ENCODE results near the gene ARID1B.

The ARID1B gene

DNA sequence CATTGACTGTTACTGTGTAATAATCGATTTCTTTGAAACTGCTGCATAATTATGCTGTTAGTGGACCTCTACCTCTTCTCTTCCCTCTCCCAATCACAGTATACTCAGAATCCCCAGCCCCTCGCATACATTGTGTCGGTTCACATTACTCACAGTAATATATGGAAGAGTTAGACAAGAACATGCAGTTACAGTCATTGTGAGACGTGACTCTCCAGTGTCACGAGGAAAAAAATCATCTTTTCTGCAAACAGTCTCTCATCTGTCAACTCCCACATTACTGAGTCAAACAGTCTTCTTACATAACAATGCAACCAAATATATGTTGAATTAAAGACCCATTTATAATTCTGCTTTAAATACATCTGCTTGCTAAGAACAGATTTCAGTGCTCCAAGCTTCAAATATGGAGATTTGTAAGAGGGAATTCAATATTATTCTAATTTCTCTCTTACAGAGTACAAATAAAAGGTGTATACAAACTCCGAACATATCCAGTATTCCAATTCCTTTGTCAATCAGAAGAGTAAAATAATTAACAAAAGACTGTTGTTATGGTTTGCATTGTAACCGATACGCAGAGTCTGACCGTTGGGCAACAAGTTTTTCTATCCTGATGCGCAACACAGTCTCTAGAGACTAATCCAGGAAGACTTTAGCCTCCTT lies 432.8 kb downstream of the ARID1B start:
- Histone ChIP-seq H3K9me3 (ENCODE audit: control insufficient read depth in 5 of 5, low read length in 5 of 5) (no peaks in the 10 kb centered on the region), H3K4me3 (ENCODE audit: low read depth in 1 of 5, low read length in 5 of 5) (no peak overlapping the region), H3K9ac (ENCODE audit: low read length in 5 of 5) (no peak overlapping the region), H3K27ac (ENCODE audit: low read depth, low read length) (no peak overlapping the region), H3K36me3 (ENCODE audit: control insufficient read depth in 5 of 5, insufficient read depth in 5 of 5, low read length in 5 of 5) (peaks cover 8 to 34% (median 27%) of the 10 kb centered on the region in 5 donors), H3K4me1 (ENCODE audit: control insufficient read depth in 5 of 5, insufficient read depth in 5 of 5, low read length in 5 of 5) (peaks cover 0 to 8% (median 5%) of the 10 kb centered on the region in 5 donors), H3K27me3 (ENCODE audit: control insufficient read depth in 5 of 5, insufficient read depth in 4 of 5, low read length in 5 of 5) (no peaks in the 10 kb centered on the region)

DNA sequence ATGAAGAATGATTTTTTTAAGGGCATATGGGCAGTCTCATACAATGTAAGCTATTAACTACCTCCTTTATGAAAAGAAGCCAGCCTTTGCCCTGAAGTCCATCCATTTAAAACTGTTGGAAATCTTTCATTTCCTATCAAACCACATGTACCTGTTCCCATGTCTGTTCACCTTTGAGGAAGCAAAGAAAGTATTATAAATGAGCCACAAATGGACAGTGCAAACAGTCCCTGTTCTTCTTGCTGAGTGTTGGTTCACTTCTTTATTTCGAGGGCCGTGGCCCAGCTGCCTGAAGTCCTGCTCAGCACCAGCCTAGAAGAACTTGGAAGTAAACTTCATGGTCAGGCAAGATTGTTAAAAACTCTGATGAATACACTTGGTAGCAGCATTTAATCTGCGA lies 433.8 kb downstream of the ARID1B start:
- Histone ChIP-seq H3K9me3 (ENCODE audit: control insufficient read depth in 5 of 5, low read length in 5 of 5) (no peaks in the 10 kb centered on the region), H3K27ac (ENCODE audit: low read depth, low read length) (no peak overlapping the region)

DNA sequence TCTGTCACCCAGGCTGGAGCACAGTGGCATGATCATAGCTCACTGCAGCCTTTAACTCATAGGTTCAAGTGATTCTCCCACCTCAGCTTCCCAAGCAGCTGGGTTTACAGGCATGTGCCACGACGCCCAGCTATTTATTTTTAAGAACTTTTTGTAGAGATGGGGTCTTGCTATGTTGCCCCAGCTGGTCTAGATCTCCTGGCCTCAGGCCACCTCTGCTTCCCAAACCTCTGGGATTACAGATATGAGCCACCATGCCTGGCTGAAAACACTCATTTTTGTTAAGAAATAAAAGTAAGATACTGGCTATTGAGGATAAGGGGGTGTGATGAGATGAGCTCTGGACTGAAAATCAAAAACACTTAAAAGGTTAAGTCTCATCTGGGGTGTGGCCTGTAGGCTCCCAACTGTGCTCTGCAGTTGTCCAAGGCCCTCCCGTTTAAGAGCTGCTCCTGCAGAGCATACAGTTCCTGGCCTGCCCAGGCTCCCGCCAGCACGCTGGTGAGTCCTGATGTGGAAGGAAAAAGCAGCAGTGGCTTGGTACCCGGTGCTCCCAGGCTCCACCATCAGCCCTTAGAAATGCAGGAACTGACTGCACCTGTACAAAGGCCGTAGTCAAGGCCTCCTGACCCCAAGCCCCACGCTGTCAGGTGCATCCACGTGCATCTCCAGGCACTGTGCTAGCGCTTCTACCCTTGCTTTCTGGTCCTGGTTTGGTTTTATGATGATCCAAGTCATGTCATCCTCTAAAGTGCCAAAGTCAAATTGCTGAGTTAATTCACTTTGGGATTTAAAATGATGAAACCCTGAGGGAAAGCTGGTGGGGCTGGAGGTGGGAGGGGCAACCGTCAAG lies 434.7 kb downstream of the ARID1B start:
- H3K4me1 ChIP-seq (ENCODE audit: control insufficient read depth in 5 of 5, insufficient read depth in 5 of 5, low read length in 5 of 5), result peaks cover 0 to 8% (median 5%) of the 10 kb centered on the region in 5 donors
- no peak overlapping the region for H3K27ac ChIP-seq (ENCODE audit: low read depth, low read length)
- no peak overlapping the region for H3K9ac ChIP-seq (ENCODE audit: low read length in 5 of 5)
- H3K36me3 ChIP-seq (ENCODE audit: control insufficient read depth in 5 of 5, insufficient read depth in 5 of 5, low read length in 5 of 5), result peaks cover 0 to 18% (median 13%) of the 10 kb centered on the region in 5 donors
- no peak overlapping the region for H3K4me3 ChIP-seq (ENCODE audit: low read depth in 1 of 5, low read length in 5 of 5)
- no peaks in the 10 kb centered on the region for H3K27me3 ChIP-seq (ENCODE audit: control insufficient read depth in 5 of 5, insufficient read depth in 4 of 5, low read length in 5 of 5)
- no peaks in the 10 kb centered on the region for H3K9me3 ChIP-seq (ENCODE audit: control insufficient read depth in 5 of 5, low read length in 5 of 5)

More for the DNA sequence above, 433.8 kb downstream of the ARID1B start:
- Histone ChIP-seq H3K27me3 (ENCODE audit: control insufficient read depth in 5 of 5, insufficient read depth in 4 of 5, low read length in 5 of 5) (no peaks in the 10 kb centered on the region), H3K36me3 (ENCODE audit: control insufficient read depth in 5 of 5, insufficient read depth in 5 of 5, low read length in 5 of 5) (peaks cover under 1 to 26% (median 22%) of the 10 kb centered on the region in 5 donors), H3K4me1 (ENCODE audit: control insufficient read depth in 5 of 5, insufficient read depth in 5 of 5, low read length in 5 of 5) (peaks cover 0 to 8% (median 5%) of the 10 kb centered on the region in 5 donors), H3K9ac (ENCODE audit: low read length in 5 of 5) (no peak overlapping the region), H3K4me3 (ENCODE audit: low read depth in 1 of 5, low read length in 5 of 5) (no peak overlapping the region)

DNA sequence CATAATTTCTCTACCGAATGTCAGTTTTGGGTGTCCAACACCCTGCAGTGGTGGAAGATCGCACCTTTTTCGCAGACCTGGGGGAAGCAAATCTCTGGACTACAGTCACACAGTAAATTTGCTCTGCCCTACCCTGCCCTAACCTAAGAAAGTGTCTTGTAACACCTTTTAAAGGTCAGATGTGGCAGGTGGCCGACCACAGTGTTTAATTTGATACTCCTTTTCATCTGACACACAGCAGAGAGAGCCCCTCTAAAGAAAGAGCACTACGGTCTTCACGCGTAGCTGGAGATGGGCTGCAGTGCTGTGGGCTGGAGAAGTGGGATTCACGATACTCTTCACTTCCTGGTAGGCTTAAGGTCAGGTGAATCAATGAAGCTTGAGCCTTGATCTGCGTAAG lies 436.2 kb downstream of the ARID1B start:
- H3K9ac ChIP-seq (ENCODE audit: low read length in 5 of 5), result no peak overlapping the region
- peaks cover 0 to 4% (median 0%) of the 10 kb centered on the region in 5 donors for H3K36me3 ChIP-seq (ENCODE audit: control insufficient read depth in 5 of 5, insufficient read depth in 5 of 5, low read length in 5 of 5)
- no peak overlapping the region for H3K4me3 ChIP-seq (ENCODE audit: low read depth in 1 of 5, low read length in 5 of 5)

DNA sequence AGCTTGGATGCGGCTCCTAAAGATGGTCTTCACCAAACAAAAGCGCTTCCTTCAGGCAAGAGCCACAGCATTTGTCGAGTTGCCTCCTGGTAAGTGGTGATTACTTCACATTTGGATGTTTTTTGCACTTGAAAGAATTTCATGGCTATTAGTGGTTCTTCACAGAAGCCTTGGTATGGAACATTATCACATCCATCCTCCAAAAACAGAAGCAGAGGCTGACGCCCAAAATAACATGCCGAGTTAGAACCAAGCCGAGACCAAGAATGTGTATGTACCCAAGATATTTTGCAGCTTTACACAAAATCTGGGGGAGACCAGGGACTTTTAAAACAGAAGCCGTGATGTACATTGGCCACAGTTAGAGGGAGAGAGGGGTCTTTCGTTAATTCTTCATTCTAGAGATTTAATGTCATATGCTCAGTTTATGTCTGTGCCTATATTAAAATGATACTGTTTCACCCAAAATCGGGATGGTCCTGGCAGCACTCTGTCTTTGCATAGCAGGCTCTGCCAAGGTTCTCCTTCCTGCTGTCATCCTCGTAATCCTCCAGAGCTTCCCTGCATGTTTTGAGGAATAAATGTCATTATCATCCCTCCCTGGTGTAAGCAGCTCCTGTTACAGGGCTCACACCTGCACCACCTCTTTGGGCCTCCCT lies 436.9 kb downstream of the ARID1B start:
- Histone ChIP-seq H3K27ac (ENCODE audit: low read depth, low read length) (no peak overlapping the region), H3K9ac (ENCODE audit: low read length in 5 of 5) (no peak overlapping the region), H3K27me3 (ENCODE audit: control insufficient read depth in 5 of 5, insufficient read depth in 4 of 5, low read length in 5 of 5) (no peaks in the 10 kb centered on the region), H3K9me3 (ENCODE audit: control insufficient read depth in 5 of 5, low read length in 5 of 5) (no peaks in the 10 kb centered on the region), H3K4me3 (ENCODE audit: low read depth in 1 of 5, low read length in 5 of 5) (no peak overlapping the region), H3K4me1 (ENCODE audit: control insufficient read depth in 5 of 5, insufficient read depth in 5 of 5, low read length in 5 of 5) (peaks cover 0 to 8% (median 5%) of the 10 kb centered on the region in 5 donors), H3K36me3 (ENCODE audit: control insufficient read depth in 5 of 5, insufficient read depth in 5 of 5, low read length in 5 of 5) (peaks cover 0 to 3% (median 0%) of the 10 kb centered on the region in 5 donors)

More for the DNA sequence above, 436.2 kb downstream of the ARID1B start:
- Histone ChIP-seq H3K9me3 (ENCODE audit: control insufficient read depth in 5 of 5, low read length in 5 of 5) (no peaks in the 10 kb centered on the region), H3K27ac (ENCODE audit: low read depth, low read length) (no peak overlapping the region), H3K4me1 (ENCODE audit: control insufficient read depth in 5 of 5, insufficient read depth in 5 of 5, low read length in 5 of 5) (peaks cover 0 to 8% (median 5%) of the 10 kb centered on the region in 5 donors), H3K27me3 (ENCODE audit: control insufficient read depth in 5 of 5, insufficient read depth in 4 of 5, low read length in 5 of 5) (no peaks in the 10 kb centered on the region)

DNA sequence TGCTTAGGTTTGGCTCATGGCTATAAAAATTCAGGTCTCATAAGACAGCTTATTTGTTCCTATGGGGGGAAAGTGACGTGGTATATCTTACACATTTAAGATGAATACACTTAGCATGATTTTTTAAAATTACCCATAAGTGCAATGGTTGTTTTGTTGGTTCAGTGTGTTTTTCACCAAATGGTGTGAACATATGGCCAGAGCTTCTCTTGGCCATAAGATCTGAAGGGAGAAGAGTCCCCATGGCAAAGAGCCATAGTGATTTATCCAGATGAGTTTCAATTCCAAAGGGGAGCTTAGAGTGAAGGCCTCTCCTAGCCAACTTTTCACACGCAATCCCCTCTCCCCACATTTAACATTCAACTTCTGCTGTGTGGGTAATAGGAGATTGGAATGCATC lies 438.5 kb downstream of the ARID1B start:
- peaks cover 0 to 2% (median 0%) of the 10 kb centered on the region in 5 donors for H3K27me3 ChIP-seq (ENCODE audit: control insufficient read depth in 5 of 5, insufficient read depth in 4 of 5, low read length in 5 of 5)
- H3K9me3 ChIP-seq (ENCODE audit: control insufficient read depth in 5 of 5, low read length in 5 of 5), result no peaks in the 10 kb centered on the region

DNA sequence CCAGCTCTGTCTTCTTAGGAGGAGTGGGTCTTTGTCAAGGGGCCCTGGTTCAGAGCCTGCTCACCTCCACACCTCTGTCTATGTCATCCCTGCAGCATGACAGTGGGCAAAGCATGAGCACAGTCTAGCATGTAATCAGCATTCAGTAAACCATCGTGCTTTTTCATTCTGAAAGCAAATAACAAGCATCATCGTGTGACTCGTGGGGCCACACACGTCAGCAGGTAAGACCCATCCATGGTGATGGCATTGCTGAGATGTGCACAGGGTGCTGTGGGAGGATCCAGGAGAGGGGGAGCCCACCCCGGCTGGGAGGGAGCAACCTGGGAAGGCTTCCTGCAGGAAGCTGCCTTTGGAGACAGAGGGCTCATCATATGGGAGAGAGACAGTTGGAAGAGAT lies 439.4 kb downstream of the ARID1B start:
- H3K36me3 ChIP-seq (ENCODE audit: control insufficient read depth in 5 of 5, insufficient read depth in 5 of 5, low read length in 5 of 5), result no peaks in the 10 kb centered on the region
- H3K4me1 ChIP-seq (ENCODE audit: control insufficient read depth in 5 of 5, insufficient read depth in 5 of 5, low read length in 5 of 5), result peaks cover 2 to 16% (median 13%) of the 10 kb centered on the region in 5 donors
- H3K9ac ChIP-seq (ENCODE audit: low read length in 5 of 5), result no peak overlapping the region
- H3K27me3 ChIP-seq (ENCODE audit: control insufficient read depth in 5 of 5, insufficient read depth in 4 of 5, low read length in 5 of 5), result peaks cover 0 to 2% (median 0%) of the 10 kb centered on the region in 5 donors
- no peaks in the 10 kb centered on the region for H3K9me3 ChIP-seq (ENCODE audit: control insufficient read depth in 5 of 5, low read length in 5 of 5)
- no peak overlapping the region for H3K27ac ChIP-seq (ENCODE audit: low read depth, low read length)
- no peak overlapping the region for H3K4me3 ChIP-seq (ENCODE audit: low read depth in 1 of 5, low read length in 5 of 5)

More for the DNA sequence above, 438.5 kb downstream of the ARID1B start:
- no peaks in the 10 kb centered on the region for H3K36me3 ChIP-seq (ENCODE audit: control insufficient read depth in 5 of 5, insufficient read depth in 5 of 5, low read length in 5 of 5)
- no peak overlapping the region for H3K4me3 ChIP-seq (ENCODE audit: low read depth in 1 of 5, low read length in 5 of 5)
- H3K9ac ChIP-seq (ENCODE audit: low read length in 5 of 5), result no peak overlapping the region
- peaks cover 0 to 9% (median 8%) of the 10 kb centered on the region in 5 donors for H3K4me1 ChIP-seq (ENCODE audit: control insufficient read depth in 5 of 5, insufficient read depth in 5 of 5, low read length in 5 of 5)
- no peak overlapping the region for H3K27ac ChIP-seq (ENCODE audit: low read depth, low read length)

DNA sequence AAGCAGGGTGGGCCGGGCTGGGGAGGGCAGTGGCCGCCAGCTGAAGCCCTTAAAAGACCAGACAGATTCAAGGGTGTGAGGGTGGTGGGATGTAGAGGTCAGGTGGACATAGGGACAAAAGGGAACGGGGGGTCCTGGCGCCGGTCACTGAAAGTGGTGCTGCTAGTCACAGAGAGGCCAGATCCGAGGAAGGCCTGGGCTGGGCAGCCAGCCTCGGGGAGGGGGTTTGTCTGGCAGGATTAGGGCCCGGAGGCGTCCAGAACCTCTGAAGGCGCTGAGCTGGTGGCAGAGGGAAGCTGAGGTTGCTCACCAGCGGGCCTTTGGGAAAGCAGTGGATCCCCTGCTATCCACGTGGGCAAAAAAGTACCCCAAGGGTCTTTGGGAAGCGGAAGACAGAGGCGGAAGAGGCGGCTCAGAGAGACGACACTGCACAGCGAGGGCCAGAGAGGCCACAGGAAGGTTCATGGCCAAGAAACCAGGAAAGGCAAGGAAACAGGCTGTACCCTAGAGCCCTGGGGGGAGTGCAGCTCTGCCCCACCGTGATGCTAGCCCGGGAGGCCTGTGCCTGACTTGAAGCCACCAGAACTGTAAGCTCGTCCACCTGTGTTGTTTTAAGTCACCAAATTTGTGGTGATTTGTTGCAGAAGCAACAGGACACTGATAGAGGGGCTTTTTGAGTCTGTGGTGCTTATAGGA lies 440.2 kb downstream of the ARID1B start:
- no peaks in the 10 kb centered on the region for H3K36me3 ChIP-seq (ENCODE audit: control insufficient read depth in 5 of 5, insufficient read depth in 5 of 5, low read length in 5 of 5)

DNA sequence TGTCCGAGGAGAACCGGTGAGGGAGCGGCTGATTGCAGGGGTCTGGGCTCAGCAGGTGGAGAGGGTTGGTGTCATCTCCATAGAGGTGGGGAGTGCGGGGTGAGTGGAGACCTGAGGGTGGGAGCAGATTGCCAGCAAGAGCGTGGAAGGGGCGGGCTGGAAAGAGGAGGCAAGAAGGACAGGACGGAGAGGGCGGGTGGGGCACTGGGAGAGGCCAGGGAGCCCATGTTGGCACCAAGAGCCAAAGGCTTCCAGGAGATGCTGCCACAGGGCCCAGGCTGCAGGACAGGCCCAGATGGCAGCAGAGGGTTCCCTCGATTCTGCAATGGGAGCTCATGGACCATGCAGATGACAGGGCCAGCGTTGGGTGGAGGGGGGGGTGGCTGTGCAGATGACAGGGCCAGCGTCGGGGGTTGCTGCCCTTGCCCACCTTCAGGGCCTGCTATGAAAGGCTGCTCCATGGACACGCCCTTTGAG lies 440.8 kb downstream of the ARID1B start:
- Histone ChIP-seq H3K4me3 (ENCODE audit: low read depth in 1 of 5, low read length in 5 of 5) (no peak overlapping the region), H3K36me3 (ENCODE audit: control insufficient read depth in 5 of 5, insufficient read depth in 5 of 5, low read length in 5 of 5) (no peaks in the 10 kb centered on the region), H3K9ac (ENCODE audit: low read length in 5 of 5) (no peak overlapping the region), H3K27me3 (ENCODE audit: control insufficient read depth in 5 of 5, insufficient read depth in 4 of 5, low read length in 5 of 5) (peaks cover 0 to 2% (median 0%) of the 10 kb centered on the region in 5 donors), H3K27ac (ENCODE audit: low read depth, low read length) (no peak overlapping the region), H3K9me3 (ENCODE audit: control insufficient read depth in 5 of 5, low read length in 5 of 5) (no peaks in the 10 kb centered on the region), H3K4me1 (ENCODE audit: control insufficient read depth in 5 of 5, insufficient read depth in 5 of 5, low read length in 5 of 5) (peaks cover 3 to 13% (median 8%) of the 10 kb centered on the region in 5 donors)

More for the DNA sequence above, 440.2 kb downstream of the ARID1B start:
- Histone ChIP-seq H3K9ac (ENCODE audit: low read length in 5 of 5) (no peak overlapping the region), H3K4me1 (ENCODE audit: control insufficient read depth in 5 of 5, insufficient read depth in 5 of 5, low read length in 5 of 5) (peaks cover 3 to 13% (median 8%) of the 10 kb centered on the region in 5 donors), H3K4me3 (ENCODE audit: low read depth in 1 of 5, low read length in 5 of 5) (no peak overlapping the region), H3K27me3 (ENCODE audit: control insufficient read depth in 5 of 5, insufficient read depth in 4 of 5, low read length in 5 of 5) (peaks cover 0 to 2% (median 0%) of the 10 kb centered on the region in 5 donors), H3K9me3 (ENCODE audit: control insufficient read depth in 5 of 5, low read length in 5 of 5) (no peaks in the 10 kb centered on the region), H3K27ac (ENCODE audit: low read depth, low read length) (no peak overlapping the region)

All from subcutaneous abdominal adipose tissue (tissue), 5 donors.